Osteoblast (primary cell): ENCODE data around the gene MED1. TPM values are rescaled to one million over a fixed set of nuclear protein-coding genes. Genes with fewer than 3 reads are reported as not detected.
"Not testable (repeated sequence)": the region's sequence is repeated elsewhere in the genome, so short reads cannot be mapped to it uniquely, and the experiment has no call there.

ENCODE experiments used
- DNase-seq: peaks from one replicate; pipeline ENCODE4 v3.0.0; 2011; ENCODE audit warnings: low spot score, mixed read lengths; ENCODE audit not compliant: insufficient read length; ENCODE audit errors: missing footprints
- H2AFZ ChIP-seq: 2 replicates; pipeline ENCODE4 v1.6.0; 2011; ENCODE audit warnings: mild to moderate bottlenecking, low read length
- H3K27ac ChIP-seq: 2 replicates; pipeline ENCODE4 v1.5.1; 2011; ENCODE audit warnings: mild to moderate bottlenecking, low read depth, low read length, moderate library complexity
- H3K27me3 ChIP-seq: 2 replicates; pipeline ENCODE4 v1.6.0; 2012; ENCODE audit warnings: mild to moderate bottlenecking, control low read depth, inconsistent platforms, low read length, moderate library complexity; ENCODE audit not compliant: insufficient read depth
- H3K36me3 ChIP-seq: 2 replicates; pipeline ENCODE4 v1.5.1; 2011; ENCODE audit warnings: mild to moderate bottlenecking, low read length, control low read depth, moderate library complexity; ENCODE audit not compliant: insufficient read depth
- H3K4me1 ChIP-seq: 2 replicates; pipeline ENCODE4 v1.5.1; 2011; ENCODE audit warnings: mild to moderate bottlenecking, low read length, control low read depth, moderate library complexity; ENCODE audit not compliant: insufficient read depth
- H3K4me2 ChIP-seq: 2 replicates; pipeline ENCODE4 v1.6.0; 2011; ENCODE audit warnings: mild to moderate bottlenecking, low read length; ENCODE audit not compliant: insufficient read depth
- H3K4me3 ChIP-seq: fragments of 200-600 bp; sonication (generic); 3 replicates; pipeline ENCODE4 v1.5.1; 2012; ENCODE audit warnings: mild to moderate bottlenecking, low read length, inconsistent platforms; ENCODE audit not compliant: insufficient read depth
- H3K79me2 ChIP-seq: 2 replicates; pipeline ENCODE4 v1.6.0; 2012; ENCODE audit warnings: mild to moderate bottlenecking, low read length, control low read depth, inconsistent platforms; ENCODE audit not compliant: insufficient read depth
- H3K9me3 ChIP-seq: 2 replicates; pipeline ENCODE4 v1.5.1; 2011; ENCODE audit warnings: low read depth, low read length, control low read depth
- H4K20me1 ChIP-seq: 2 replicates; pipeline ENCODE4 v1.6.0; 2012; ENCODE audit warnings: mild to moderate bottlenecking, low read length, control low read depth; ENCODE audit not compliant: insufficient read depth
- CTCF ChIP-seq: IDR thresholded peaks from 2 replicates; pipeline ENCODE4 v1.5.1; 2011; ENCODE audit warnings: mild to moderate bottlenecking, low read depth, low read length, moderate library complexity; ENCODE audit errors: extremely low read depth
- total RNA-seq: library from RNA; depleted of rRNA; stranded (reverse); fragments of >200 nt; gene quantifications from 2 replicates; pipeline ENCODE4 v1.2.3, GENCODE V29; 2012

MED1 gene
- total RNA-seq, 1 donor = 24.6 TPM

GRCh38 chr17:39447561-39447960, 3.5 kb downstream of the MED1 start:
- Histone ChIP-seq H3K4me3 (no peak overlapping the region), H3K79me2 (peaks cover 47% of the 10 kb centered on the region), H3K27ac (no peak overlapping the region), H3K4me1 (peaks cover 10% of the 10 kb centered on the region), H3K4me2 (no peak overlapping the region), H3K36me3 (peaks cover 31% of the 10 kb centered on the region), H2AFZ (no peak overlapping the region), H4K20me1 (peaks cover 3% of the 10 kb centered on the region), H3K9me3 (no peaks in the 10 kb centered on the region), H3K27me3 (no peaks in the 10 kb centered on the region)
- no peak for TF ChIP-seq CTCF
- no peak for DNase-seq

GRCh38 chr17:39443326-39443725, 7.7 kb downstream of the MED1 start:
- Histone ChIP-seq H4K20me1 (no peaks in the 10 kb centered on the region), H3K4me1 (no peaks in the 10 kb centered on the region), H3K27me3 (no peaks in the 10 kb centered on the region), H3K4me2 (no peak overlapping the region), H2AFZ (no peak overlapping the region), H3K27ac (no peak overlapping the region), H3K4me3 (no peak overlapping the region), H3K9me3 (no peaks in the 10 kb centered on the region), H3K79me2 (peaks cover 24% of the 10 kb centered on the region), H3K36me3 (peaks cover 61% of the 10 kb centered on the region)
- TF ChIP-seq CTCF = no peak
- no peak for DNase-seq

- not testable (repeated sequence) for H3K79me2 ChIP-seq, H4K20me1 ChIP-seq, DNase-seq, H3K27ac ChIP-seq, H3K4me1 ChIP-seq, H3K4me2 ChIP-seq, H2AFZ ChIP-seq, H3K4me3 ChIP-seq, H3K27me3 ChIP-seq, H3K9me3 ChIP-seq
- H3K36me3 ChIP-seq = peaks cover 66% of the 10 kb centered on the region
These were observed 11.2 kb downstream of the MED1 start for GRCh38 chr17:39439868-39440267.

GRCh38 chr17:39429600-39429999, 21.5 kb downstream of the MED1 start:
- H2AFZ ChIP-seq = no peak overlapping the region
- H3K27ac ChIP-seq = no peak overlapping the region

More at GRCh38 chr17:39429600-39429999, 21.5 kb downstream of the MED1 start:
- Histone ChIP-seq H3K36me3 (peaks cover 52% of the 10 kb centered on the region), H3K79me2 (no peaks in the 10 kb centered on the region), H3K27me3 (no peaks in the 10 kb centered on the region), H3K4me1 (no peaks in the 10 kb centered on the region), H4K20me1 (no peaks in the 10 kb centered on the region), H3K9me3 (no peaks in the 10 kb centered on the region), H3K4me2 (no peak overlapping the region), H3K4me3 (no peak overlapping the region)
- DNase-seq = no peak
- TF ChIP-seq CTCF = no peak
